Measurements from ENCODE around the gene HEATR5A.

HEATR5A gene

DNA sequence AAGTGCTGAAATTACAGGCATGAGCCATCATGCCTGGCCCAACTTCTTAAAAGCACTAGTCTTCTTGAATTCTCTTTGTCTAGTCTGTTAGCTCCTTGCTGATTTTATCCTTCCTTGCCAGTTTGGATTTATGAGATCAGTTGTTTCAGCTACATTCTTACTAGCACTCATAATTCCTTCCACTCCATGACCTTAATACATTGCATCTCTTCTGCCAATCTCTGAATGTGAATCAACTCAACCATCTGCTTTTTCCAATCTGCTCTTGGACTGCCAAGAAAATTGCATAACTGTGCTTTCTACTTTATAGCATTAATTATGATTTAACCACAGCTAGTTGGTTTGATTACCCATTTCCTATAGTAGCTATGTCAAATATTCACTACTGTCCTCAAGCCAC lies 14.9 kb upstream of the HEATR5A start:
- H3K36me3 ChIP-seq (replicated peaks; ENCODE audit: low read depth, low read length), result peaks cover 19% of the 10 kb centered on the region
- no peaks in the 10 kb centered on the region for H3K27me3 ChIP-seq (ENCODE audit: low read depth, low read length)
- H3K79me2 ChIP-seq (ENCODE audit: low read length), result no peaks in the 10 kb centered on the region
- no peak overlapping the region for H3K4me3 ChIP-seq (ENCODE audit: low read length)
- no peaks in the 10 kb centered on the region for H3K4me1 ChIP-seq (ENCODE audit: low read length)
- no peak overlapping the region for H3K4me2 ChIP-seq (ENCODE audit: low read length)
- TF ChIP-seq EZH2phosphoT487 (IDR thresholded peaks at IDR 0.05; ENCODE audit: low read depth), result no peak
- TF ChIP-seq, protein P1, sequence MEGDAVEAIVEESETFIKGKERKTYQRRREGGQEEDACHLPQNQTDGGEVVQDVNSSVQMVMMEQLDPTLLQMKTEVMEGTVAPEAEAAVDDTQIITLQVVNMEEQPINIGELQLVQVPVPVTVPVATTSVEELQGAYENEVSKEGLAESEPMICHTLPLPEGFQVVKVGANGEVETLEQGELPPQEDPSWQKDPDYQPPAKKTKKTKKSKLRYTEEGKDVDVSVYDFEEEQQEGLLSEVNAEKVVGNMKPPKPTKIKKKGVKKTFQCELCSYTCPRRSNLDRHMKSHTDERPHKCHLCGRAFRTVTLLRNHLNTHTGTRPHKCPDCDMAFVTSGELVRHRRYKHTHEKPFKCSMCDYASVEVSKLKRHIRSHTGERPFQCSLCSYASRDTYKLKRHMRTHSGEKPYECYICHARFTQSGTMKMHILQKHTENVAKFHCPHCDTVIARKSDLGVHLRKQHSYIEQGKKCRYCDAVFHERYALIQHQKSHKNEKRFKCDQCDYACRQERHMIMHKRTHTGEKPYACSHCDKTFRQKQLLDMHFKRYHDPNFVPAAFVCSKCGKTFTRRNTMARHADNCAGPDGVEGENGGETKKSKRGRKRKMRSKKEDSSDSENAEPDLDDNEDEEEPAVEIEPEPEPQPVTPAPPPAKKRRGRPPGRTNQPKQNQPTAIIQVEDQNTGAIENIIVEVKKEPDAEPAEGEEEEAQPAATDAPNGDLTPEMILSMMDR (IDR thresholded peaks at IDR 0.05; ENCODE audit: low read depth, low read length), result no peak
- no peak overlapping the region for H2AFZ ChIP-seq (ENCODE audit: low read depth, low read length)
- H3K9ac ChIP-seq (ENCODE audit: low read length), result no peak overlapping the region
- no peak overlapping the region for H3K27ac ChIP-seq (ENCODE audit: low read length)
- H3K9me3 ChIP-seq (ENCODE audit: insufficient read depth, low read length), result no peaks in the 10 kb centered on the region
- H4K20me1 ChIP-seq (ENCODE audit: insufficient read depth, low read length), result no peaks in the 10 kb centered on the region

DNA sequence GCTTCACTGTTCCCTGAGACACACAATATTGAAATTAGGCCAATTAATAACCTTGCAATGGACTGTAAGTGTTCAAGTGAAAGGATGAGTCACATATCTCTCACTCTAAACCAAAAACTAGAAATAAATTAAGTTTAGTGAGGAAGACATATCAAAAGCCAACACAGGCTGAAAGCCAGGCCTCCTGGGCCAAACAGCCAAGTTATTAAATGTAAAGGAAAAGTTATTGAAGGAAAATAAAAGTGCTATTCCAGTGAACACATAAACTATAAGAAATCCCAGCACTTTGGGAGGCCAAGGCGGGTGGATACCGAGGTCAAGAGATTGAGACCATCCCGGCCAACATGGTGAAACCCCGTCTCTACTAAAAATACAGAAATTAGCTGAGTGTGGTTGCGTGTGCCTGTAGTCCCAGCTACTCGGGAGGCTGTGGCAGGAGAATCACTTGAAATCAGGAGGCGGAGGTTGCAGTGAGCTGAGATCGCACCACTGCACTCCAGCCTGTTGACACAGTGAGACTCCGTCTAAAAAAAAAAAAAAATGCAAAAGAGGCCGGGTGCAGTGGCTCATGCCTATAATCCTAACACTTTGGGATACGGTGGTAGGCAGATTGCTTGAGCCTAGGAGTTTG lies 10.4 kb upstream of the HEATR5A start:
- TF ChIP-seq EZH2phosphoT487 (IDR thresholded peaks at IDR 0.05; ENCODE audit: low read depth), result no peak
- TF ChIP-seq, protein P1 (IDR thresholded peaks at IDR 0.05; ENCODE audit: low read depth, low read length), result no peak
- Histone ChIP-seq H3K79me2 (ENCODE audit: low read length) (no peaks in the 10 kb centered on the region), H3K9ac (ENCODE audit: low read length) (no peak overlapping the region)

DNA sequence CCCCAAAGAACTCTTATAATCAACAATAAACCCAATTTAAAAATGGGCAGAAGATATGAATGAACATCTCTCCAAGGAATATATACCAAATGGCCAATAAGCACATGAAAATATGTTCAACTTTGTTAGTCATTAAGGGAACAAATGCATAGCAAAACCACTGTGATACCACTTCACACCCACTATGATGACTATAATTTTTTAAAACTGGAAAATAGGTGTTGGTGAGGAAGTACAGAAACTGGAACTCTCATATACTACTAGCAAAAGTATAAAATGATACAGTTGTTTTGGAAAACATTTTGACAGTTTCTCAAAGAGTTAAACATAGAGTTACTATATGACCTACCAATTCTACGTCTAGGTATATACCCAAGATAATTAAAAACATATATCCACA lies 9.4 kb upstream of the HEATR5A start:
- Histone ChIP-seq H4K20me1 (ENCODE audit: insufficient read depth, low read length) (no peaks in the 10 kb centered on the region), H3K36me3 (replicated peaks; ENCODE audit: low read depth, low read length) (peaks cover 6% of the 10 kb centered on the region), H3K4me3 (ENCODE audit: low read length) (no peak overlapping the region), H3K79me2 (ENCODE audit: low read length) (no peaks in the 10 kb centered on the region), H3K4me2 (ENCODE audit: low read length) (no peak overlapping the region), H3K4me1 (ENCODE audit: low read length) (no peaks in the 10 kb centered on the region), H3K27me3 (ENCODE audit: low read depth, low read length) (no peaks in the 10 kb centered on the region), H3K27ac (ENCODE audit: low read length) (no peak overlapping the region), H2AFZ (ENCODE audit: low read depth, low read length) (no peak overlapping the region), H3K9ac (ENCODE audit: low read length) (no peak overlapping the region), H3K9me3 (ENCODE audit: insufficient read depth, low read length) (no peaks in the 10 kb centered on the region)
- TF ChIP-seq, protein P1 (IDR thresholded peaks at IDR 0.05; ENCODE audit: low read depth, low read length), result no peak
- TF ChIP-seq EZH2phosphoT487 (IDR thresholded peaks at IDR 0.05; ENCODE audit: low read depth), result no peak

More for the DNA sequence above, 10.4 kb upstream of the HEATR5A start:
- Histone ChIP-seq H3K27ac (ENCODE audit: low read length) (no peak overlapping the region), H3K4me2 (ENCODE audit: low read length) (no peak overlapping the region), H4K20me1 (ENCODE audit: insufficient read depth, low read length) (no peaks in the 10 kb centered on the region), H3K9me3 (ENCODE audit: insufficient read depth, low read length) (no peaks in the 10 kb centered on the region), H3K4me3 (ENCODE audit: low read length) (no peak overlapping the region), H3K27me3 (ENCODE audit: low read depth, low read length) (no peaks in the 10 kb centered on the region), H3K4me1 (ENCODE audit: low read length) (no peaks in the 10 kb centered on the region), H3K36me3 (replicated peaks; ENCODE audit: low read depth, low read length) (peaks cover 6% of the 10 kb centered on the region), H2AFZ (ENCODE audit: low read depth, low read length) (no peak overlapping the region)

DNA sequence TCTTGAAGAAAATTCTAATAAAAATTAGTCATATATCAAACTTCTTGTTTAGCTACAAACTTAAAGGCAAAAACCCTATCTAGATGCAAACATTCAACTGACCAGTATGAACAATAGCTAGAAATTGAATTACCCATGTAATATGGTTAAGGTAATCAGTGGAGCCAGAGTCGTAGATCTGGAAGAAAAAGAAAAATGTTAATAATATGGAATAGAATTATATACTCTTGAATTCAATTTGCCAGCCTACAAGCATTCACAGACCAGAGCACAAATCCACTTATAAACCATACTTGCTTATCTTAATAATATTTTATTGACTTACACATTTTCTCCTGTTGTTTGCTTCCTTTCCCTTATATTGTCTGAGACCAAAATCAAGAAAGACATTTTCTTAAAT lies 7.7 kb upstream of the HEATR5A start:
- H3K9me3 ChIP-seq (ENCODE audit: insufficient read depth, low read length), result no peaks in the 10 kb centered on the region
- H3K79me2 ChIP-seq (ENCODE audit: low read length), result no peaks in the 10 kb centered on the region
- no peak overlapping the region for H2AFZ ChIP-seq (ENCODE audit: low read depth, low read length)
- H4K20me1 ChIP-seq (ENCODE audit: insufficient read depth, low read length), result no peaks in the 10 kb centered on the region
- no peak overlapping the region for H3K4me3 ChIP-seq (ENCODE audit: low read length)
- TF ChIP-seq, protein P1 (IDR thresholded peaks at IDR 0.05; ENCODE audit: low read depth, low read length), result no peak
- no peak for TF ChIP-seq EZH2phosphoT487 (IDR thresholded peaks at IDR 0.05; ENCODE audit: low read depth)
- H3K27ac ChIP-seq (ENCODE audit: low read length), result no peak overlapping the region
- H3K27me3 ChIP-seq (ENCODE audit: low read depth, low read length), result no peaks in the 10 kb centered on the region
- H3K9ac ChIP-seq (ENCODE audit: low read length), result no peak overlapping the region
- no peak overlapping the region for H3K4me2 ChIP-seq (ENCODE audit: low read length)
- H3K4me1 ChIP-seq (ENCODE audit: low read length), result no peaks in the 10 kb centered on the region
- peaks cover 6% of the 10 kb centered on the region for H3K36me3 ChIP-seq (replicated peaks; ENCODE audit: low read depth, low read length)

Data from OCI-LY3 (cell line).